Stimulated activated CD4-positive, alpha-beta T cell treated with anti-CD3 and anti-CD28 coated beads, TNF-alpha, amount 100 ng/mL, for 1 hour (primary cell): ENCODE measurements around the gene NDUFS8.

ENCODE experiments used
- DNase-seq, 3 donors: peaks; one replicate each; pipeline ENCODE4 v3.0.0-alpha.2; 2020; ENCODE audit warnings: low read depth in 3 of 3, low spot score in 1 of 3

The NDUFS8 gene

GRCh38 chr11:68035266-68035876 lies 4.9 kb downstream of the NDUFS8 start:
- no peak for DNase-seq

- DNase-seq, result no peak
Measured at GRCh38 chr11:68036141-68036716, 5.7 kb downstream of the NDUFS8 start.

GRCh38 chr11:68036717-68037239 lies 6.3 kb downstream of the NDUFS8 start:
- no peak for DNase-seq

DNA sequence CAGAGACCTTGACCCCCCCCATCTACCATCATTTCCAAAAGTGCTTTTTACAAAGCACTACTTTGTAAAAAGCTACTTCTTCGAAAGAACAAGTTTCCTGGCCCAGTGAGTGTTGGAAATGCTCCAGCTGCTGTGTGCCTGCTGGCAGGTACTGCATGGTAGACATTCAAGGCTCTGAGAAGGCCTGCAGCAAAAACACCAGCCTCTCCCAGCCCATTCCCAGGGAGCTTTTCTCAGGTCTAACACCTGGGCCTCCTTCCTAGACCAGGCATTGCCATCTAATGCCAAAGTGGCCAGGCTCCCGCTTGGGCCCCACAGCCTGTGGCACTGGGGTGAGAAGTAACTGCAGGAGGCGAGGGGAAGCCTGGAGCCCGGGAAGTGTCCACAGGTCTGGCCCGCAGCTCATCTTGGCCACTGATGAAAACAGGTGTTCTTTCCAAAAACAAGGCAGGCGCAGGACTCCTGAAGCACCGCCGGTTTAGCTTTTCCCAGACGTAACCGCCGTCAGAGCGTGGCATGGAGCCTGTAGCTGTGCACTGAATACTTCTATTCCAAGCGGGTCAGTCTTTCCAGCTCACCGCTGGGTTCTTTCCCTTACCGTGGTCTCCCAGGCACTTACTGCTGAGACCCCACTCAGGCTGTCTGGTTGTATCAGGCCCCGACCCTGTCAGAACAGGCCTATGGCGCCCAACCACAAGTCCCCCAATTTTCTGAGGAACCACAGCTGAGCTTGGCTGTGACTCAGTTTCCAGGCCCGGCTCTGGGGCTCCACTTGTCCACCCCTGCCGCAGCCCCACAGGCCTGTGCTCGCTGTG lies 7.1 kb downstream of the NDUFS8 start:
- DNase-seq, result no peak

DNA sequence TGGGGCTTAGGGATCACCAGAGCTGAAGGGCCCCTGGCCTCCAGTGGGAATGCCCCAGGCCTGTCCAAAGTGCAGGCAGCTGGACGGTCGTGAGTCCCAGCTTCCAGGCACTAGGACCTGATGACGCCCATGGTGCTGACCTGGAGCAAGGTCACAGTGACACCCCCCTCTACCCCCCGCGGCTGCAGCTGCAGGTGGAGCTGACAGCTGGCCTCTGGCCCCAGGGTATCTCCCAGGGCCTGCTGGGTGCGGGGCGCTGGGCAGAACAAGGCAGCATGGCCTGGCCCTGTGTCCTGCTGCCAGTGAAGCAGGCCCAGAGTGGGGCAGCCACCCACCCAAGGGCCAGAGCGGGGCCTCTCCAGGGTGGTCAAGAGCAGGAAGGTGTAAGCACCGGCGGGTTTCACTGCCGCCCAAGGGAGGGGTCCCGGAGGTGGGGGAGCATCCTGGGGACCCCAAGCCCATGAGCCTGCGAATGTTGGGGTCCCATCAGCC lies 7.8 kb downstream of the NDUFS8 start:
- no peak for DNase-seq

GRCh38 chr11:68038718-68039525 lies 8.4 kb downstream of the NDUFS8 start, which contains the start of gene TCIRG1:
Gene TCIRG1 (plus strand): TSS chr11:68039025. CDS start chr11:68041272, 2,247 bp downstream.
- peak in 2 of 3 donors; percentile 32 to 39 for DNase-seq

DNA sequence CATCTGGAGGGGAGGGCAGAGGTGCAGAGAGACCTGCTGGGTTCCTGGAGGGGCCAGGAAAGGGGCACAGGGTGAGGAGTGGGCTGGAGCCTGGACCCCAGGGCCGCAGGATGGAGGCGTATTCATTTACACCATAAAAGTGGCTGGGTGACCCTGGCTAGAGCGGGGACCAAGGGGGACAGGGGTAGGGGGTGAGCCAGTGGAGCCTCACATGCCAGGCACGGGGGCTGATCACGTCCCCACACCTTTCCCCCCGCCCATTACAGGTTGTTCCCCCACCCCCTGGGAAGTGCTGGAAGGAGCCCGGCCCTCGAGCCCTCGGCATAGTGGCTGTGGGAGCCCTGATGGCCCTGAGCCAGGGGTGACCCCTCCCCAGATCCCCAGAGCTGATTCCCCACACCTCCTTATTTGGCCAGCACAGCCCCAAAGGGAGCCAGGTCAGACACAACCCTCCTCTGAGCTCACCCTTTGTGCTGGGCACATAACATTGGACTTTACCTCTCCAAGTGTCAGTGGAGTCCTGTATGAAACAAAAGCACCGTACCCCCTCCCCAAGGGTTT lies 9.1 kb downstream of the NDUFS8 start:
- DNase-seq, result no peak

- peak in 1 of 3 donors; percentile 26 for DNase-seq
Measured at GRCh38 chr11:68040101-68040956, 9.8 kb downstream of the NDUFS8 start.

DNA sequence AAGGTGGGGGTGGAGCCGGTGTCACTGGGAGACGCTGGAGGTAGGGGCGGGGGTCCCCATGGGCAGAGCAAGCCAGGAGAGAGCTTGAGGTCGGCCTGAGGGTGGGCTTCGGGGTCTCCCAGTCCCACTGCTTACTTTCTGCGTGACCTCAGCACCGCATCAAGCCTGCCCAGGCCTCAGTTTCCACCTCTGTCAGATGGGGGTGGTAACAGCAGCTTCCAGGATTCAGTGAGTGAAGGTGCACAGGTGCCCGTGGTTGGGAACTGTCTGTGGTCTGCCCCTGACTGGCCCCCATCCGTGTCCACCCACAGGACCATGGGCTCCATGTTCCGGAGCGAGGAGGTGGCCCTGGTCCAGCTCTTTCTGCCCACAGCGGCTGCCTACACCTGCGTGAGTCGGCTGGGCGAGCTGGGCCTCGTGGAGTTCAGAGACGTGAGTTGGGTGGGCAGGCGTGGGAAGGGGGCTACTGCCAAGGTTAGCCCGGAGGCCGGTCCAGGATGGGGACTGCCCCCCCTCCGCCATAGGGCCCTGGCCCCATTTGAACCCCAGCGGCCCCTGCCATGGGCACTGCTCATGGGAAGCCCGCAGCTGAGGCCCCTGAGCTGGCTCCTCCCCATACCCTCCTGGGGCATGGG lies 10.6 kb downstream of the NDUFS8 start:
- no peak for DNase-seq

DNA sequence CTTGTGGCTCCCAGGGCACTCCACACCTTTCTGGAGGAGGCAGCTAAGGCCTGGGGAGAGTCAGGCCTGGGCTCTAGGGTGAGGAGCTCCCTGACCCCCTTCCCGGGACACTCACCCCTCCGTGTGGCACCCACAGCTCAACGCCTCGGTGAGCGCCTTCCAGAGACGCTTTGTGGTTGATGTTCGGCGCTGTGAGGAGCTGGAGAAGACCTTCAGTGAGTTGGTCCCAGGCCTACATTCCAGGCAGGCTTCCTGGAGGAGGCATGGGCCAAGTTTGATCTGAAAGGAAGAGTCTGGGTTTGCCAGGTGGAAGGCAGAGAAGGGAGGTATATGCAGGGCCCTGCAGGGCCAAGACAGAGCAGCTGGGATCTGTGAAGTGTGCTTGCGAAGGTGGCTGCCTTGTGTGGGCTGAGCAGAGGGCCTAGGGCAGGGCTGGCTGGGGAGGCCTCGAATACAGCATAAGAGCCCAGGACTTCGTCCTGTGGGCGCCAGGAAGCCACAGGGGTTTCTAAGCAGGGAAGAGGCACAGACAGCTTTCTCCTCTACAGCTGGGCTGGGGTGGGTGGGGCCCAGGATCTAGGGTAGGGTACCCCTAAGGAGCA lies 11.2 kb downstream of the NDUFS8 start:
- no peak for DNase-seq

DNA sequence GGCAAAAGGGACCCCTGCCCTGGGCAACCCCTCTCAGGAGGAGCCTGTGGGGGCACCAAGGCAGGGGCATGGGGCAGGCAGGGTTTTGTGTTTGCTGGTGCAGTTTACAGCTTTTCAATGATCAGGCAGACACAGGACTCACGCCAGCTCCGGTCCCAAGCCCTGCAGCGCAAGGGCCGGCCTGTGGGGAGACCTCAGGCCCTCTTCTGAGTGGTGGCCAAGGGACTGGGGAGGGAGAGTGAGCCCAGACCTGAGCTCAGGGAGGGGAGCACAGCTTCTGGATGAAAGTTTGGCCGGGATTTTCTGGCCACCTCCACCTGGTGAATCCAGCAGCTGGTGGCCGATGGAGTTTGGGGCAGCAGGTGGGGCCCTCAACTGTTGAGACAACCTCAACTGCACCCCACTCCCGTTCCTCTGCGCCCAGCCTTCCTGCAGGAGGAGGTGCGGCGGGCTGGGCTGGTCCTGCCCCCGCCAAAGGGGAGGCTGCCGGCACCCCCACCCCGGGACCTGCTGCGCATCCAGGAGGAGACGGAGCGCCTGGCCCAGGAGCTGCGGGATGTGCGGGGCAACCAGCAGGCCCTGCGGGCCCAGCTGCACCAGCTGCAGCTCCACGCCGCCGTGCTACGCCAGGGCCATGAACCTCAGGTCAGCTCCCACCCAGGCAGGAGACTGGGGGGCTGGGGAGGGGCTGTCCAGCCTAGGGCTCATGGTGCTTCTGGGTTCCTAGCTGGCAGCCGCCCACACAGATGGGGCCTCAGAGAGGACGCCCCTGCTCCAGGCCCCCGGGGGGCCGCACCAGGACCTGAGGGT lies 11.9 kb downstream of the NDUFS8 start:
- DNase-seq, result no peak

DNA sequence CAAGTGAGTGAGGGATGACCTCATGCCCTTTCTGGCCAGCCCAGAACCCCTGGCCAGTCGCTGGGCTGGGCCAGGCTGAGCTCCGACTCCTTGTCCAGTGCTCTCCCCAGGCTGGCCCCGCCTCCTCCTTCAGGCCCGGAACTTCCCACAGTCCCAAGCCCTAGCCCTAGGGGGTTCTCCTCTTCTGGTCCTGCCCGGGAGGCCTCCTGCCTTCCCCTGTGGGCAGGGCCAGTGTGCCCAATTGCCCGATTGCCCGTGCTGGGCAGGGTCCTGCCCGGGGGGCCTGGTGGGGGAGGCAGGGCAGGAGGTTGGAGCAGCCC lies 12.5 kb downstream of the NDUFS8 start:
- no peak for DNase-seq

GRCh38 chr11:68043349-68044144 lies 13.1 kb downstream of the NDUFS8 start:
- no peak for DNase-seq

GRCh38 chr11:68044145-68044813 lies 13.8 kb downstream of the NDUFS8 start:
- DNase-seq, result no peak

DNA sequence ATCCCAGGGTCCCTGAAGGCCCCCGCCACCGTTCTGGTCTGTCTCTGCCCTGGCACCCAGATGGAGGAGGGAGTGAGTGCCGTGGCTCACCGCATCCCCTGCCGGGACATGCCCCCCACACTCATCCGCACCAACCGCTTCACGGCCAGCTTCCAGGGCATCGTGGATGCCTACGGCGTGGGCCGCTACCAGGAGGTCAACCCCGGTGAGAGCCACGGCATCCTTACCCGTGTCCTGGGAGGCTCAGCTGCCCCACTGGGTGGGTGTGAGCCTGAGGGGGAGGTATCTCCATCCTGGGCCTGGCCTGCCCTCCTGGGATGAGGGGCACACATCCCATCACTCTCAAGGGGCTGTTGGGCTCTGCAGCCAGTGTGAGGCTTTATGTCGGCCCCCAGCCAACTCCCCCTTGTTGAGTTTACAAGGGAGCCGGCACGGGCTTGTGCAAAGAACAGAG lies 14.4 kb downstream of the NDUFS8 start:
- no peak for DNase-seq

- no peak for DNase-seq
Measured at GRCh38 chr11:68047437-68048290, 17.2 kb downstream of the NDUFS8 start.
